Fibroblast of upper back skin (primary cell): ENCODE data around the gene NRCAM.

Source experiments
- DNase-seq: peaks from one replicate; pipeline ENCODE4 v3.0.0-alpha.2; 2013

The NRCAM gene

DNA sequence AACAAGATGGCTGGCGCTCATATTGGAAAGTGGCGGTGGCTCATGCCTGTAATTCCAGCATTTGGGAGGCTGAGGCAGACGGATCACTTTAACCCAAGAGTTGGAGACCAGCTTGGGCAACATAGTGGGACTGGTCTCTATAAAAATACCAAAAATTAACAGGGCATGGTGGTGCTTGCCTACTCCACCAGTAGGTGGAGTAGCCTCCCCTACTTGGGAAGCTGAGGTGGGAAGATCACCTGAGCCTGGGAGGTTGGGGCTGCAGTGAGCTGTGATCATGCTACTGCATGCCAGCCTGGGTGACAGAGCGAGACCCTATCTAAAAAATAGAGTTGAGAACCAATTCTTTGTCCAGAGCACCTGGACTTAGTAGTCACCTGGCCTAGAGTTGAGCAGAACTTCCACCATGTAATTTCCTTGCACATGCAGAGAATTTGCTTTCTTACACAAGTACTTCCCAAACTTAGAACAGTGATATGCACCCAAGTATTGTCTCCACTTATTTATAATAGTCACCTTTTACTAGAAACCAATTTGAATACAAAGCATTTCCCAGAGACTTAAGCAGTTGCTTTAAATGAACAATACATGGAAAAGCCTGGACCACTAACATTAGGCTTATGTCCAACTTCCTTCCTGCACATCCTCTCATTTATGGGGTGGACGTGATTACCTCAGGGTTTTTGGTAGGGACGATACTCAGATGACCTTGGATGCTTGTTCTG lies 342.0 kb downstream of the NRCAM start:
- DNase-seq, result no peak

DNA sequence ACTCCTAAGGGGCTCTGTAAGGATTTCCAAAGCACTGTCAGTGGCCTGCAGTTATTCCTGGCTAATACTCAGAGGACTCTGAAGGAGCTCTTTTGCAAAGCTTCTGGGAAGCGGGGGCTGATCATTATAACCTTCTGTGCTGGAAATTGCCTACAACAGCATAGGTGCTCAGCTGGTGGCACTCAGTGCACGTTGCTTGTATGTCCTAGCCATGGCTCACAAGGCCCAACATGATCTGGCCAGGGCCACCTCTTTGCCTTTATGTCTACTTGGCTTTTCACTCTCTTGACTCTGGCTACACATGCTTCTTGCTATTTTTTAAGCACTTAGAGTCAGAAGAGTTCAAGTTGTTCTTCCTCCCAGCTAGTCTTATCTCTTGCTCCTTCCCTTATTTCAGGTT lies 343.6 kb downstream of the NRCAM start:
- DNase-seq, result no peak

DNA sequence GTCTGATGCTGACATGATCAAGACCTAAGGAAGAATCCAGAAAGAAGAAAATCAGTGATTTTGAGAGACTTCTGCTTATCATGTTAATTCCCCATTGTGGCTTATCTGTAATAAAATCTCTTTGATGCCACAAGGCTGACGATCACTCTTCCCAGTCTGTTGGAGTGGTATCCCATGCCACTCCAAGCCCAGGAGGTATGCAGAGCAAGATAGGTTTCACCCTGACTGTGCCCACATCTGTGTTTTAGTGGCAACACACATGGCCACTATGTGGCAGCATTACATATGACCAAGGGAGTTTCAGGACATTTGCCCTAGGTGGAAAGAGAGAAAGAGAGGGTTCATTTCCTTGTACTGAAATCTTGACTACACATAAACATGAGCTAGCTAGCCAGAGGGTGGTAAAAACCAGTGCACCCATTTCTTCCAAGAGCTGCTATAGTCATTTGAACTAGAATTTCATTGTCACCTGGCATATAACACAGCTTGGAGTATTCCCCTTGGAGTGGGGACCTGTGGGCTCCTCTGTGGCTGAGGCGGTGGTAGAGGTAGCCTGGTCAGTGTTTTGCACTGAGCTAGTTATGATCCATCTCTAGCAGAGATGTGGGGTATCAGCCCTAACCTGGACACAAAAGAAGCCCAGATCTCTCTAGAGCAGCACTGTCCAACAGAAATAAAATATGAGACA lies 346.9 kb downstream of the NRCAM start:
- no peak for DNase-seq

DNA sequence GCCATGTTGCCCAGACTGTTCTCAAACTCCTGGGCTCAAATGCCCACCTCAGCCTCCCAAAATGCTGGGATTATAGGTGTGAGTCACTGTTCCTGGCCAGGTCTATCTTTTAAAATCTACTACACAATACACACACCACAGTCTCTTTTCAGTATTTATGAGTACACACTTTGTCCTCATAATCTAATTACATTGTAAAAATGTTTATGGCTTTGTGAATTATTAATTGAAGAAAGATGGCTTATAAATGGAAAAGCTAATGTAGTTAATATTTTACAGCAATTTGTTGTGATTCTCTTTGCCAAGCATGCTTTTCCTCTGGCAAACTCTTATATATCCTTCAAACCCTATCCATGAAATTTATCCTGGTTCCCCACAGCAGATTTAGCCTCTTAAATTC lies 348.1 kb downstream of the NRCAM start:
- DNase-seq, result no peak

DNA sequence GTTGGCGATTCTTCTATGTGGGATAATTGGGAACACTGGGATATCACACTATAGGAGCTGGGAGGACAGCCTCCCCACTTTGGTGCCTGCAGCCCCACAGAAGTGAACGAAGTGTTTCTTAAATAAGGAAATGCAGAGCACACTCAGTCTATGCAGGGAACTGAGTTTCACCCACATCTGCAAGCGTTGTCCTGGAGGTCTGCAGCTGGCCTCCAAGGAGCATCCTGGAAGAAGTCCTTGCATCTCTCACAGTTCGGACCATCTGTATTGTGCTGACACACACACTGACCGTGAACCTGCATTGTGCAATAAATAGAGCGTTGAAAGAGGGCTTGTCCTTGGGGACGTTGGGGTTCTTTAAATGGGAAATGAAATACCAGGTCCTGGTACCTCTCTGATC lies 351.9 kb downstream of the NRCAM start:
- DNase-seq, result no peak

DNA sequence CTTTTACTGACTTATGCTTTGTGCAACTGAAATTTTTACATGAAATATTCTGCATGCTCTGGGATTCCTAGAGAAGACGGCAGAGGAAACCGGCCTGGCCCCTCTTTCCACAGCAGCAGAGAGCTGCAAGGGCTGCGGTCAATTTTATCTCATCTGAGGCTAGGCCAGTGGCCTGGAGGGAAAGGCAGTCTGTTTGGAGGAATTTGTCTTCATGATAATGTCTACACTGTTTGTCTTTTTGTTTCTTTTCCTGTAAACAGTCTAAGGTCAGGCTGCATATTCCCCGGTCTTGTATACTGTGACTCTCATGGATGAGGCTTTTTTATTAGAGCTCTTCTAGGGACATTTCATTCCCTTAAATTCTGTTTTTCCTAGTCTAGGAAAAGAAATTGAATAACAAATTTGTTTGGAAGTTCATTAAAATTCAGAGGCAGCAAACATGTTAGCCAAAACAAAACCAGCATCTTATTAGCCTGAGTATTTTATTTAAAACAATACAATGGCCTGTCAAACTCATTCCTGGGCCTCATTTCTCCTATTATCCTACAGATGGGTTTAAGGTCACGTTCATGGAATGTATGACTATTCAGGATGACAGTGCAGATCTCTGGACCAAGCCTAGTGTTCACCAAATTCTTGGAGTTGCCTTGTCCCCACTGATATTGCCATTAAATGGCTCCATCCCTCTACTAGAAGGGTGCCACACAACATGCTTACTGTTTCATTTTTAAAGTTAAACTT lies 352.5 kb downstream of the NRCAM start:
- no peak for DNase-seq

DNA sequence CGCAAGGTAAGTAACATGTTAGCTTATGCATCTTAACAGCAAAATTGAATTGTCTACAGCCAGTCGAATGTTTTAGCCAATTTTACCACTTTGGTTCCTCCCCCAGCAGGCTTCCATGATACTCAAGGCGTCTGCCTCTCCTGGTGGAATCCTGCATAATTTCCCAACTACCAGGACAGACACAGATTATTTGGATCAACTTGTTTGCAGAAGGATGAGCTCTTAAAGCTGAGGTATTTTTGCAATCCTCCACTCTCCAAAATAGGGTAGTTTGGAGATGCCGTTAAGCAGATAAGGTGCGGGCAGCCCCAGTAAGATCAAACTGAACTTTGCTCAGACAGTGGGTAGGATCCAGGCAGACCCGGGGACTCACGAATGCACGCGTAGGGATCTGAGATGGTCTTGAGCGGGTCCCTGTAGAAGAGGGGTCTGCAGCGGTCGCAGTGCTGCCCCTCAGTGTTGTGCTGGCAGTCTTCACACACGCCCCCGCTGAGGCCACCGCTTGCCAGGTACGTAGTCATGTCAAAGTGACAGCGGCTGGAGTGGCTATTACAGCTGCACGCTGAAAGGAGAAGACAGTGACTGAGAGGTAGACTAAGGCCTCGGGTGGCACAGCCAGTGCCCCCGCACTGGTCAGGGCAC lies 353.4 kb downstream of the NRCAM start:
- no peak for DNase-seq

DNA sequence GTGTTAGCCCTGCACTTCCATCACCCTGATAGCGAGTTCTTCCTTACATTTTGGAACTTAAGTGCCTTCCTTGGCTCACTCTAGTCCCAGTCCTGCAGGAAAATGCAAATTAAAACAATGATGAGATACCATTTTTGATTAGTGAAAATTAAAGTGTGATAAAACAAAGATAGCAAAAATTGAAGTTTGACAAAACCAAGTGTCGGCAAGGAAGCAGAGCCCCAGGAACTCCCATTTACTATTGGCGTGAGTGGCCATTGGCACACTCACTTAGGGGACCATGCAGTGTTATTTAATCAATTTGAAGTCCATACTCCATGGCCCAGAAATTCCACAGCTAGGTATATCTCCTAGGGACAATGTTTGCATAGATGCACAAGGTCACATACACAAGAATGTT lies 354.5 kb downstream of the NRCAM start:
- DNase-seq, result no peak

DNA sequence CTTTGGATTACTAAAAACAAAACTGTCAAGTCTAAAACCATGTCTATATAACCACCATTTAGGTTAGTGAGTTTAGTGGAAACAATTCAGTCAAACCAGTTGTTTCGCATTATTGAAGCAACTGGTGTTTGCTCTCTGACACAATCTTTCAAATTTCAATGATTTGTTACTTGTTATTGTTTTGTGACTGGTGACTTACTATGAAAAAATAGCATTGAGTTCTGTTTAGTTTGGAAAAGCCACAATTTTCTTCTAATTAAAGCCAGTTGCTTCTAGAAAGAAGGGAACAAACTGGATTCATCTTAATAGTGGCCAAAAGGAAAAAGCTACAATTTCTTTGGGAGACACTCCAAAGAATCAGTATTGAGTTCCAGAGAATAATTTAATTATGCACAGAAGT lies 356.5 kb downstream of the NRCAM start:
- DNase-seq, result peak; percentile 69

DNA sequence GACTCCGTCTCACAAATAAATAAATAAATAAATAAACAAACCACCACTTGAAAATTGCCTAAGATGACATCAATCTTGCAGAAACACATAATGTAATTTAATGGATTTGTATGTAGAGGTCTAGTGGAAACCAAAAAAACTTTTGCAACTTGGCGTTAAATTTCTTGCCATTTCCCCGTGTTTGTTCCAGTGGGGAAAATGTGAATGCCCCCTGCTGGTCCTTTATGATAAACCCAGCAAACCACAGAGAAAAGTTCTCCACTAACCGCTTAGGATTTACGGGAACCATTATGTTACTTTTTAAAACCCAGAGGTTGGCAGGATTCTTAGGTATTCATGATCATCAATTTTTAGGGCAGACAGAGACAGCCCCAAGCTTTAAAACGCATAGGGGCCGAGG lies 358.5 kb downstream of the NRCAM start:
- no peak for DNase-seq
